Peyer's patch (tissue), 4 donors: ENCODE measurements around the gene NLK. TPM values are rescaled to one million over a fixed set of nuclear protein-coding genes. Genes with fewer than 3 reads are reported as not detected.

Experiments
- DNase-seq, 3 donors: peaks; one replicate each; pipeline ENCODE4 v3.0.0-alpha.2; 2017 to 2019
- H3K27ac ChIP-seq, 4 donors: fragments of 200-600 bp; sonication (generic); one replicate each; pipeline ENCODE4 v1.5.1; 2016 to 2019
- H3K27me3 ChIP-seq, 2 donors: fragments of 200-600 bp; sonication (generic); one replicate each; pipeline ENCODE4 v1.5.1; 2019
- H3K36me3 ChIP-seq, 3 donors: fragments of 200-600 bp; sonication (generic); one replicate each; pipeline ENCODE4 v1.5.1; 2016 to 2019
- H3K4me1 ChIP-seq, 4 donors: fragments of 200-600 bp; sonication (generic); one replicate each; pipeline ENCODE4 v1.5.1; 2016 to 2019
- H3K4me3 ChIP-seq, 4 donors: fragments of 200-600 bp; sonication (generic); 1 replicate in 3 of 4; 2 replicates in 1 of 4; pipeline ENCODE4 v1.5.1; 2016 to 2019; ENCODE audit warnings: mild to moderate bottlenecking in 1 of 4
- H3K9me3 ChIP-seq, 4 donors: fragments of 200-600 bp; sonication (generic); one replicate each; pipeline ENCODE4 v1.5.1; 2016 to 2019; ENCODE audit warnings: mild to moderate bottlenecking in 1 of 4
- CTCF ChIP-seq, 6 experiments: fragments of 450-650 bp in 4 of 6; fragments of 200-600 bp in 2 of 6; sonication (generic) in 1 of 6; IDR thresholded peaks; one replicate each; pipeline ENCODE4 v1.5.1; 2017 to 2019; ENCODE audit warnings: antibody characterized with exemption in 6 of 6, mild to moderate bottlenecking in 3 of 6, moderate library complexity in 1 of 6
- POLR2A ChIP-seq, 2 donors: fragments of 450-650 bp; IDR thresholded peaks; one replicate each; pipeline ENCODE4 v1.5.1; 2017; ENCODE audit warnings: antibody characterized with exemption in 2 of 2, mild to moderate bottlenecking in 2 of 2, moderate library complexity in 2 of 2
- total RNA-seq, 4 donors: library from RNA; depleted of rRNA; stranded (reverse); fragments of >200 nt; gene quantifications; one replicate each; pipeline ENCODE4 v1.1.0, GENCODE V29; 2016

NLK gene
- total RNA-seq, 4 donors from 2014 or later: 20.5 to 45.4 (median 27.1) TPM

- H3K4me3 ChIP-seq: no peak overlapping the region
- H3K27me3 ChIP-seq: no peaks in the 10 kb centered on the region
- DNase-seq: no peak
- no peaks in the 10 kb centered on the region for H3K36me3 ChIP-seq
- H3K27ac ChIP-seq: no peak overlapping the region
- peaks cover 0 to 11% (median 8%) of the 10 kb centered on the region in 4 donors for H3K4me1 ChIP-seq
- TF ChIP-seq POLR2A (IDR thresholded peaks at IDR 0.05) (no peak), CTCF (IDR thresholded peaks at IDR 0.05) (no peak)
- H3K9me3 ChIP-seq: peaks cover 0 to 4% (median 0%) of the 10 kb centered on the region in 4 donors
Observed at GRCh38 chr17:28225867-28226266, 183.4 kb downstream of the NLK start.

GRCh38 chr17:28226563-28227315 is 184.3 kb downstream of the NLK start:
- Histone ChIP-seq H3K27me3 (no peaks in the 10 kb centered on the region), H3K36me3 (no peaks in the 10 kb centered on the region), H3K4me3 (peak overlapping the region in 2 of 4 donors; percentile 49 to 53), H3K4me1 (peaks cover 0 to 11% (median 8%) of the 10 kb centered on the region in 4 donors), H3K27ac (no peak overlapping the region), H3K9me3 (peaks cover 0 to 4% (median 0%) of the 10 kb centered on the region in 4 donors)
- DNase-seq: no peak
- no peak for TF ChIP-seq POLR2A (IDR thresholded peaks at IDR 0.05)
- no peak for TF ChIP-seq CTCF (IDR thresholded peaks at IDR 0.05)

GRCh38 chr17:28227316-28228108 is 185.0 kb downstream of the NLK start:
- TF ChIP-seq POLR2A (IDR thresholded peaks at IDR 0.05) (no peak), CTCF (IDR thresholded peaks at IDR 0.05) (peak in 1 of 6 experiments; percentile 12)
- H3K27ac ChIP-seq: peak overlapping the region in 1 of 4 donors; percentile 36
- H3K4me3 ChIP-seq: peak overlapping the region; percentile 15 to 53 (median 42)
- no peaks in the 10 kb centered on the region for H3K27me3 ChIP-seq
- peaks cover 0 to 4% (median 0%) of the 10 kb centered on the region in 4 donors for H3K9me3 ChIP-seq
- H3K36me3 ChIP-seq: no peaks in the 10 kb centered on the region
- H3K4me1 ChIP-seq: peaks cover 0 to 11% (median 8%) of the 10 kb centered on the region in 4 donors
- DNase-seq: peak; percentile 21 to 80 (median 78)

GRCh38 chr17:28228109-28228840 is 185.8 kb downstream of the NLK start:
- Histone ChIP-seq H3K4me1 (peaks cover 0 to 11% (median 8%) of the 10 kb centered on the region in 4 donors), H3K36me3 (no peaks in the 10 kb centered on the region), H3K9me3 (peaks cover 0 to 4% (median 0%) of the 10 kb centered on the region in 4 donors), H3K4me3 (peak overlapping the region in 3 of 4 donors; percentile 15 to 53 (median 49)), H3K27me3 (no peaks in the 10 kb centered on the region), H3K27ac (no peak overlapping the region)
- no peak for DNase-seq
- TF ChIP-seq CTCF (IDR thresholded peaks at IDR 0.05): no peak
- TF ChIP-seq POLR2A (IDR thresholded peaks at IDR 0.05): no peak

- no peak overlapping the region for H3K4me3 ChIP-seq
- DNase-seq: no peak
- peaks cover 0 to 11% (median 8%) of the 10 kb centered on the region in 4 donors for H3K4me1 ChIP-seq
- no peaks in the 10 kb centered on the region for H3K27me3 ChIP-seq
- H3K27ac ChIP-seq: no peak overlapping the region
- H3K36me3 ChIP-seq: no peaks in the 10 kb centered on the region
- H3K9me3 ChIP-seq: peaks cover 0 to 4% (median 0%) of the 10 kb centered on the region in 4 donors
- no peak for TF ChIP-seq CTCF (IDR thresholded peaks at IDR 0.05)
- TF ChIP-seq POLR2A (IDR thresholded peaks at IDR 0.05): no peak
Observed at GRCh38 chr17:28228986-28229729, 186.7 kb downstream of the NLK start.
